Measurements from ENCODE around the gene PRKD1. TPM values are rescaled to one million over a fixed set of nuclear protein-coding genes. Genes with fewer than 3 reads are reported as not detected.

Gene PRKD1
- total and polyA plus RNA-seq, 10 of the 15 experiments (the other 5 are each of a cell fraction or from before 2014, with no cell fraction given): 0.02 to 0.56 TPM; not detected in 8

DNA sequence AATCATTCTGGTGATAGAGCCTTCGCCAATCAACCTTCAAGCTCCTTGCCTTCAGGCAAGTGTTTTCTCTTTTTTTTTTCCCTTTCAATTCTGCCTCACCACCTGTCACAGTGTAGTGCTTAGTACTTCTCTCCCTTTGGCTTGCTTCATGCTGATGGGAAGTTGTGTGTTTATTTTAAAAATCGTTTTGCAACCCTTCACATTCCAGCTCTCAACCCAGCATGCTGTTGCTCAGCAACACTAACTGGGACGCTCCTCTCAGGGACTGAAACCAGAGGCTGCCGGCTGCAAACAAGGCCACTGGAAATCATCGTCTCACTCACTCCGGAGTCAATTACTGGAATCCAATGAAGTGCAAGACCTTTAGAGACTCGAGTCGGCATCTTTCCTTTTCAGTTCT is 342.7 kb downstream of the PRKD1 start:
- DNase-seq (ENCODE audit: low read depth, low spot score) (no peak), FAIRE-seq (no peak), ATAC-seq (no peak)
- ChIA-PET POLR2A (no interaction called here), RAD21 (ENCODE audit: unreplicated experiment) (no interaction called here), SMC1A (ENCODE audit: uncharacterized antibody, unreplicated experiment) (no interaction called here), CTCF (no interaction called here)
- Histone ChIP-seq H3K79me2 (ENCODE audit: control insufficient read depth, insufficient read depth, low read length) (no peaks in the 10 kb centered on the region), H3K9me3 (replicated peaks; ENCODE audit: control insufficient read depth, insufficient read depth, low read length) (no peaks in the 10 kb centered on the region), H3K27me3 (replicated peaks in 1 of 2; ENCODE audit: control insufficient read depth in 2 of 2, insufficient read depth in 2 of 2, low read length in 1 of 2) (no peaks in the 10 kb centered on the region), H3K9ac (ENCODE audit: control insufficient read depth, insufficient read depth, low read length) (no peak overlapping the region), H3K4me3 (no peak overlapping the region), H3K36me3 (ENCODE audit: control insufficient read depth in 2 of 2, insufficient read depth in 2 of 2, low read length in 1 of 2) (no peaks in the 10 kb centered on the region), H3K4me2 (ENCODE audit: control insufficient read depth, insufficient read depth) (no peak overlapping the region), H3K27ac (ENCODE audit: control insufficient read depth, insufficient read depth) (no peak overlapping the region), H3K4me1 (ENCODE audit: control insufficient read depth, insufficient read depth, low read length) (no peaks in the 10 kb centered on the region), H2AFZ (ENCODE audit: control insufficient read depth, low read depth, low read length) (no peak overlapping the region), H4K20me1 (ENCODE audit: control insufficient read depth, insufficient read depth) (no peaks in the 10 kb centered on the region)
- in situ Hi-C loops (cut with MboI): no loop called here
- intact Hi-C loops (cut with micrococcal nuclease; ENCODE audit: unreplicated experiment): no loop called here
- WGBS (ENCODE audit: insufficient coverage, insufficient replicate concordance, low lambda C conversion rate, missing lambda C conversion rate): 55% methylated on average over 8 of the region's 8 CpGs
- no TSS peak for BruUV-seq (replicated peaks)
- TF ChIP-seq TARDBP (IDR thresholded peaks at IDR 0.05; ENCODE audit: borderline replicate concordance) (no peak), PAX8 (IDR thresholded peaks at IDR 0.05) (no peak), SIX5 (IDR thresholded peaks at IDR 0.05; ENCODE audit: low read depth, low read length, severe bottlenecking) (no peak), KLF5 (IDR thresholded peaks at IDR 0.05; ENCODE audit: partially characterized antibody) (no peak), EED (IDR thresholded peaks at IDR 0.05; ENCODE audit: low read depth) (no peak), CBFB (IDR thresholded peaks at IDR 0.05; ENCODE audit: low read depth) (no peak), LARP7 (IDR thresholded peaks at IDR 0.05) (no peak), WRNIP1 (IDR thresholded peaks at IDR 0.05; ENCODE audit: borderline replicate concordance, low read depth, low read length) (no peak), NBN (IDR thresholded peaks at IDR 0.05) (no peak), CHD2 (IDR thresholded peaks at IDR 0.05; ENCODE audit: borderline replicate concordance, low read depth, low read length) (no peak), SIN3A (IDR thresholded peaks at IDR 0.05; ENCODE audit: low read depth, low read length) (no peak), SRF (IDR thresholded peaks at IDR 0.05; ENCODE audit: low read depth in 2 of 2, low read length in 2 of 2) (no peak), FOXM1 (IDR thresholded peaks at IDR 0.05; ENCODE audit: low read depth, low read length) (no peak), SREBF1 (IDR thresholded peaks at IDR 0.05; ENCODE audit: low read length) (no peak), SMAD5 (IDR thresholded peaks at IDR 0.05; ENCODE audit: low read depth) (no peak)
